PC-3 (cell line): Measurements from ENCODE around the gene PCED1A.

Source experiments
- EZH2 ChIP-seq: fragments of 300-600 bp; sonication (generic); IDR thresholded peaks from one replicate; pipeline ENCODE4 v1.6.1; 2017; ENCODE audit warnings: antibody characterized with exemption, mild to moderate bottlenecking, low read length; ENCODE audit not compliant: unreplicated experiment
- EZH2phosphoT487 ChIP-seq: fragments of 300-600 bp; sonication (generic); IDR thresholded peaks from 2 replicates; pipeline ENCODE4 v1.6.1; 2018; ENCODE audit warnings: mild to moderate bottlenecking, antibody characterized with exemption, low read length, borderline replicate concordance
- TF ChIP-seq, protein P1 (sequence below): fragments of 300-600 bp; sonication (generic); conservative IDR thresholded peaks from 2 replicates; pipeline ENCODE4 v1.5.1; 2017; ENCODE audit warnings: antibody characterized with exemption, low read depth, mild to moderate bottlenecking, low read length

GRCh38 chr20:2798814-2799213 is 41.6 kb downstream of the PCED1A start:
- TF ChIP-seq, protein P1, sequence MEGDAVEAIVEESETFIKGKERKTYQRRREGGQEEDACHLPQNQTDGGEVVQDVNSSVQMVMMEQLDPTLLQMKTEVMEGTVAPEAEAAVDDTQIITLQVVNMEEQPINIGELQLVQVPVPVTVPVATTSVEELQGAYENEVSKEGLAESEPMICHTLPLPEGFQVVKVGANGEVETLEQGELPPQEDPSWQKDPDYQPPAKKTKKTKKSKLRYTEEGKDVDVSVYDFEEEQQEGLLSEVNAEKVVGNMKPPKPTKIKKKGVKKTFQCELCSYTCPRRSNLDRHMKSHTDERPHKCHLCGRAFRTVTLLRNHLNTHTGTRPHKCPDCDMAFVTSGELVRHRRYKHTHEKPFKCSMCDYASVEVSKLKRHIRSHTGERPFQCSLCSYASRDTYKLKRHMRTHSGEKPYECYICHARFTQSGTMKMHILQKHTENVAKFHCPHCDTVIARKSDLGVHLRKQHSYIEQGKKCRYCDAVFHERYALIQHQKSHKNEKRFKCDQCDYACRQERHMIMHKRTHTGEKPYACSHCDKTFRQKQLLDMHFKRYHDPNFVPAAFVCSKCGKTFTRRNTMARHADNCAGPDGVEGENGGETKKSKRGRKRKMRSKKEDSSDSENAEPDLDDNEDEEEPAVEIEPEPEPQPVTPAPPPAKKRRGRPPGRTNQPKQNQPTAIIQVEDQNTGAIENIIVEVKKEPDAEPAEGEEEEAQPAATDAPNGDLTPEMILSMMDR = no peak
- TF ChIP-seq EZH2phosphoT487 (no peak), EZH2 (no peak)
